Metanephros (tissue), 2 donors: ENCODE measurements around the gene PDHA1. TPM values are rescaled to one million over a fixed set of nuclear protein-coding genes. Genes with fewer than 3 reads are reported as not detected.

Experiments
- small RNA-seq: library from RNA; depleted of rRNA; stranded (forward); fragments of <200 nt; gene quantifications from one replicate; pipeline ENCODE3, GENCODE V24; 2014; ENCODE audit warnings: low replicate concordance
- total RNA-seq: library from RNA; depleted of rRNA; stranded (reverse); fragments of >200 nt; gene quantifications from one replicate; pipeline ENCODE4 v1.2.3, GENCODE V29; 2014

The PDHA1 gene
- 116 TPM for total RNA-seq

DNA sequence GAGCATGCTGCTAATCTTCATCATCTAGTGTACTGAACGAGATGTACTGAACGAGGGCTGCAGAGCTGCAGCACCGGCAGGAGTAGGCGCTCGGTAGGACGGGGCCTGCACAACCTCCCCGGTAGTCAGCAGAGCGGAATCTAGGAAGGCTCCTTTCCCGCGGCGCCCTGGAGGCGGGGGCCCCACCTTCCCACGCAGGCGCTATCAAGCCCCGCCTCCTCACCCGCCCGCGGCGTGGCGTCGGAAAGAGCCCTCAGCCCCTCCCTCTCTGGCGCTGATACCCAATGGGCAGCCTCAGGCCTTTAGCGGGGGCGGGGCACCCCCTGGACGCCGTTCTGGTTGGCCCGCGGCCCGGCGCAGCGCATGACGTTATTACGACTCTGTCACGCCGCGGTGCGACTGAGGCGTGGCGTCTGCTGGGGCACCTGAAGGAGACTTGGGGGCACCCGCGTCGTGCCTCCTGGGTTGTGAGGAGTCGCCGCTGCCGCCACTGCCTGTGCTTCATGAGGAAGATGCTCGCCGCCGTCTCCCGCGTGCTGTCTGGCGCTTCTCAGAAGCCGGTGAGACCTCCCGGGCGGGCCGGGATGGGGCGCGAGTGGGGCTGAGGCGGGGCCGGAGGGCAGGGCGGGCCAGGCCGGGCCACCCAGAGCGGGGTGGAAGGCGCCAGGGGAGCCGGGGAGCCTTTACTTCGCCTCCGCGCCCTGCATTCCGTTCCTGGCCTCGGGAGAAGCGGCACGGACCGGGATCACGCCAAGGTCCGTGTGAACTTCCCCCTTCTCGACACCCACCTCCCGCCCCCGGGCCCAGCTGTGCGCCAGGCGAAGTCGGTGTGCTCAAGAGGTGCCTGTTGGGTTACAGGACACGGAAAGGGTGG lies at the start of gene PDHA1:
Gene PDHA1 (plus strand): TSS at position 393 of the 874 bp plus-strand sequence. CDS start 111 bp downstream, at position 504.

Small RNA genes lying within 50 kb of the gene (small RNA-seq; reads per million reads assigned to genes)
- gene RF00019: not detected

Other genes with a start within 250 kb of the PDHA1 start
- 7.3 TPM for gene ADGRG2, start 221.5 kb upstream of the PDHA1 start, total RNA-seq
- gene MAP3K15, start 171.6 kb downstream of the PDHA1 start, total RNA-seq: 5.0 TPM